ENCODE measurements around the gene YEATS2. TPM values are rescaled to one million over a fixed set of nuclear protein-coding genes. Genes with fewer than 3 reads are reported as not detected.

Gene YEATS2
- total RNA-seq, 1 experiment from 2014 or later = 31.0 TPM

GRCh38 chr3:183718012-183718411, 20.4 kb downstream of the YEATS2 start:
- Histone ChIP-seq H3K79me2 (ENCODE audit: low read length) (peaks cover 7% of the 10 kb centered on the region), H3K36me3 (ENCODE audit: low read depth, low read length) (peaks cover 32% of the 10 kb centered on the region), H3K9me2 (replicated peaks; ENCODE audit: low read length) (no peaks in the 10 kb centered on the region), H3F3A (ENCODE audit: low read length, unreplicated experiment) (no peaks in the 10 kb centered on the region), H3K4me2 (ENCODE audit: low read length) (no peak overlapping the region), H2AFZ (ENCODE audit: low read length) (no peak overlapping the region), H3K9ac (ENCODE audit: low read length) (no peak overlapping the region), H4K20me1 (ENCODE audit: low read length) (no peaks in the 10 kb centered on the region), H3K27me3 (ENCODE audit: low read length) (no peaks in the 10 kb centered on the region), H3K4me3 (ENCODE audit: low read length) (no peak overlapping the region), H3K9me3 (ENCODE audit: low read length) (no peaks in the 10 kb centered on the region), H3K27ac (ENCODE audit: low read length) (no peak overlapping the region), H3K4me1 (ENCODE audit: insufficient read depth, low read length) (no peaks in the 10 kb centered on the region)
- ChIA-PET CTCF (no interaction called here), POLR2A (ENCODE audit: unreplicated experiment) (no interaction called here)
- DNase-seq (no peak), ATAC-seq (no peak)
- BruUV-seq (replicated peaks) = no TSS peak
- intact Hi-C loops (cut with micrococcal nuclease) = no loop called here
- TF ChIP-seq CTCF (conservative IDR thresholded peaks at IDR 0.05; ENCODE audit: low read depth, low read length) (no peak), EZH2phosphoT487 (IDR thresholded peaks at IDR 0.05; ENCODE audit: borderline replicate concordance, low read length) (no peak)

DNA sequence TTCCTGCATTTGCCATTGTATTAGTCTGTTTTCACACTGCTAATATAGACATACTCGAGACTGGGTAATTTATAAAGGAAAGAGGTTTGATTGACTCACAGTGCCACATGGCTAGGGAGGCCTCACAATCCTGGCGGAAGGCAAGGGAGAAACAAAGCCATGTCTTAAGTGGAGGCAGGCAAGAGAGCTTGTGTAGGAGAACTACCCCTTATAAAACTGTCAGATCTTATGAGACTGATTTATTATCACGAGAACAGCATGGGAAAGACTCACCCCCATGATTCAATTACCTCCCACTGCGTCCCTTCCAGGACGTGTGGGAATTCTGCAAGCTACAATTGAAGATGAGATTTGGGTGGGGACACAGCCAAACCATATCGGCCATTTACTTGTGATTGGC, 27.8 kb downstream of the YEATS2 start:
- ATAC-seq (no peak), DNase-seq (no peak)
- POLR2A ChIA-PET (ENCODE audit: unreplicated experiment) = no interaction called here
- TF ChIP-seq EZH2 (IDR thresholded peaks at IDR 0.05; ENCODE audit: low read length, unreplicated experiment) (no peak), EZH2phosphoT487 (IDR thresholded peaks at IDR 0.05; ENCODE audit: borderline replicate concordance, low read length) (no peak), CTCF (conservative IDR thresholded peaks at IDR 0.05; ENCODE audit: low read depth, low read length) (no peak)
- BruUV-seq (replicated peaks) = no TSS peak
- Histone ChIP-seq H3K27ac (ENCODE audit: low read length) (no peak overlapping the region), H3K4me2 (ENCODE audit: low read length) (no peak overlapping the region), H3F3A (ENCODE audit: low read length, unreplicated experiment) (no peaks in the 10 kb centered on the region), H3K36me3 (ENCODE audit: low read depth, low read length) (peaks cover 67% of the 10 kb centered on the region), H3K27me3 (ENCODE audit: low read length) (no peaks in the 10 kb centered on the region), H3K4me1 (ENCODE audit: insufficient read depth, low read length) (no peaks in the 10 kb centered on the region), H3K4me3 (ENCODE audit: low read length) (no peak overlapping the region), H2AFZ (ENCODE audit: low read length) (no peak overlapping the region), H3K79me2 (ENCODE audit: low read length) (no peaks in the 10 kb centered on the region), H3K9me2 (replicated peaks; ENCODE audit: low read length) (no peaks in the 10 kb centered on the region), H3K9ac (ENCODE audit: low read length) (no peak overlapping the region), H4K20me1 (ENCODE audit: low read length) (no peaks in the 10 kb centered on the region), H3K9me3 (ENCODE audit: low read length) (no peaks in the 10 kb centered on the region)
- intact Hi-C loops (cut with micrococcal nuclease) = no loop called here
- CTCF ChIA-PET = no interaction called here

DNA sequence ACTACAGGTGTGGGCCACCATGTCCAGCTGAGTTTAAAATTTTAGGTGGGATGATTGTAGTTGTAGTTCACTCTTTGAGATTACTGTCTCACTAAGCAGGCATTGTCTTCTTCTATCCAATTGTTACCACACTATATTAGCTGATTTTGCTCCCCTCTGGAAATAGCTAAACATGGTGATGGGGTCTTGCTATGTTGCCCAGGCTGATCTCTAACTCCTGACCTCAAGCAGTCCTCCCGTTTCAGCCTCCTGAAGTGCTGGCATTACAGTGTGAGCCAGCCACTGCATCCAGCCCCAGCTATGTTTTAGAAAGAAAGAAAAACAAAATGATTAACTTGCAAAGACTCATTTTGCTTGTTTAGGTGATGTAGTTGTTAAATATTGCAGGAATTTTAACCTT, 30.6 kb downstream of the YEATS2 start:
- Histone ChIP-seq H3F3A (ENCODE audit: low read length, unreplicated experiment) (no peaks in the 10 kb centered on the region), H3K36me3 (ENCODE audit: low read depth, low read length) (peaks cover 61% of the 10 kb centered on the region), H3K9me3 (ENCODE audit: low read length) (no peaks in the 10 kb centered on the region), H3K27ac (ENCODE audit: low read length) (no peak overlapping the region), H3K9me2 (replicated peaks; ENCODE audit: low read length) (no peaks in the 10 kb centered on the region), H3K9ac (ENCODE audit: low read length) (no peak overlapping the region), H3K79me2 (ENCODE audit: low read length) (no peaks in the 10 kb centered on the region), H2AFZ (ENCODE audit: low read length) (no peak overlapping the region), H3K27me3 (ENCODE audit: low read length) (no peaks in the 10 kb centered on the region), H3K4me1 (ENCODE audit: insufficient read depth, low read length) (no peaks in the 10 kb centered on the region), H3K4me2 (ENCODE audit: low read length) (no peak overlapping the region), H4K20me1 (ENCODE audit: low read length) (no peaks in the 10 kb centered on the region), H3K4me3 (ENCODE audit: low read length) (no peak overlapping the region)
- ATAC-seq (no peak), DNase-seq (no peak)
- POLR2A ChIA-PET (ENCODE audit: unreplicated experiment) = no interaction called here
- BruUV-seq (replicated peaks) = no TSS peak
- intact Hi-C loops (cut with micrococcal nuclease) = no loop called here
- TF ChIP-seq EZH2 (IDR thresholded peaks at IDR 0.05; ENCODE audit: low read length, unreplicated experiment) = no peak
- TF ChIP-seq CTCF (conservative IDR thresholded peaks at IDR 0.05; ENCODE audit: low read depth, low read length) = no peak
- TF ChIP-seq EZH2phosphoT487 (IDR thresholded peaks at IDR 0.05; ENCODE audit: borderline replicate concordance, low read length) = no peak
- CTCF ChIA-PET = no interaction called here

Data from PC-3 (cell line).